SK-N-SH (cell line): ENCODE results near the gene ITCH. TPM values are rescaled to one million over a fixed set of nuclear protein-coding genes. Genes with fewer than 3 reads are reported as not detected.

Source experiments
- CTCF ChIA-PET: fragments of 300-600, 350-600 bp; formaldehyde crosslinking; extraction: SDS; loops from one replicate; lab custom pipeline; 2021; lab: Yijun Ruan, JAX
- POLR2A ChIA-PET: fragments of 350-600 bp; sonication (Branson Sonifier 250); formaldehyde crosslinking; extraction: SDS; loops from one replicate; lab custom pipeline; 2020; ENCODE audit warnings: antibody characterized with exemption, inconsistent platforms; lab: Yijun Ruan, JAX
- DNase-seq: peaks from one replicate; pipeline ENCODE4 v3.0.0; 2012
- H2AFZ ChIP-seq: fragments of 200-600 bp; sonication (generic); 2 replicates; pipeline ENCODE4 v1.8.1; 2016; ENCODE audit warnings: antibody characterized with exemption, mild to moderate bottlenecking, low read depth
- H3F3A ChIP-seq: fragments of 200-600 bp; sonication (generic); replicated peaks from 2 replicates; pipeline ENCODE3; 2016; ENCODE audit warnings: antibody characterized with exemption, mild to moderate bottlenecking; ENCODE audit not compliant: insufficient read depth
- H3K27ac ChIP-seq, 2 experiments: fragments of 200-500 bp in 1 of 2; fragments of 200-600 bp in 1 of 2; sonication (Bioruptor generic) in 1 of 2; sonication (generic), shearing (Covaris generic) in 1 of 2; 2 replicates each; pipeline versions ENCODE4 v1.5.1 to v1.6.1; 2014 to 2016; ENCODE audit warnings: low read depth in 2 of 2, inconsistent platforms in 1 of 2, low read length in 1 of 2, mild to moderate bottlenecking in 1 of 2, mixed read lengths in 1 of 2
- H3K27me3 ChIP-seq: fragments of 200-600 bp; sonication (generic), shearing (Covaris generic); 2 replicates; pipeline ENCODE4 v1.6.1; 2016; ENCODE audit warnings: mixed run types; ENCODE audit not compliant: insufficient read depth
- H3K36me3 ChIP-seq, 2 experiments: fragments of 200-500 bp in 1 of 2; fragments of 200-600 bp in 1 of 2; sonication (Bioruptor generic) in 1 of 2; sonication (generic) in 1 of 2; replicated peaks in 1 of 2; 2 replicates each; pipeline versions ENCODE3 to v1.5.1; 2014 to 2016; ENCODE audit warnings: low read length in 1 of 2, mild to moderate bottlenecking in 1 of 2; ENCODE audit not compliant: insufficient read depth in 2 of 2, control insufficient read depth in 1 of 2
- H3K4me1 ChIP-seq, 2 experiments: fragments of 200-500 bp in 1 of 2; fragments of 200-600 bp in 1 of 2; sonication (Bioruptor generic) in 1 of 2; sonication (generic), shearing (Covaris generic) in 1 of 2; 2 replicates each; pipeline versions ENCODE4 v1.5.1 to v1.6.1; 2014 to 2016; ENCODE audit warnings: low read depth in 1 of 2, low read length in 1 of 2, mixed run types in 1 of 2; ENCODE audit not compliant: insufficient read depth in 2 of 2, control insufficient read depth in 1 of 2
- H3K4me2 ChIP-seq: fragments of 200-600 bp; sonication (generic), shearing (Covaris generic); 2 replicates; pipeline ENCODE4 v1.6.1; 2017; ENCODE audit warnings: mixed run types
- H3K4me3 ChIP-seq, 2 experiments: fragments of 200-500 bp in 1 of 2; fragments of 200-600 bp in 1 of 2; sonication (Bioruptor generic) in 1 of 2; sonication (generic), shearing (Covaris generic) in 1 of 2; 2 replicates each; pipeline versions ENCODE4 v1.5.1 to v1.8.1; 2014 to 2016; ENCODE audit warnings: low read depth in 2 of 2, inconsistent platforms in 1 of 2, low read length in 1 of 2, mild to moderate bottlenecking in 1 of 2, mixed read lengths in 1 of 2, moderate library complexity in 1 of 2
- H3K79me2 ChIP-seq: fragments of 200-600 bp; sonication (generic); 2 replicates; pipeline ENCODE4 v1.8.1; 2017; ENCODE audit warnings: mild to moderate bottlenecking; ENCODE audit not compliant: insufficient read depth
- H3K9ac ChIP-seq: fragments of 200-600 bp; sonication (generic); 2 replicates; pipeline ENCODE4 v1.6.1; 2017; ENCODE audit warnings: mixed run types
- H3K9me2 ChIP-seq: fragments of 200-600 bp; sonication (generic); 2 replicates; pipeline ENCODE4 v1.6.1; 2017; ENCODE audit warnings: mixed run types
- H3K9me3 ChIP-seq: fragments of 200-600 bp; sonication (generic); 2 replicates; pipeline ENCODE4 v1.6.1; 2017; ENCODE audit warnings: mixed run types, mild to moderate bottlenecking, moderate library complexity
- H4K20me1 ChIP-seq: fragments of 200-600 bp; sonication (generic); 2 replicates; pipeline ENCODE4 v1.6.1; 2017; ENCODE audit warnings: mild to moderate bottlenecking, mixed run types; ENCODE audit not compliant: insufficient read depth
- CTCF ChIP-seq: fragments of 200-600 bp; sonication (generic); IDR thresholded peaks from 2 replicates; pipeline ENCODE4 v1.6.1; 2017; ENCODE audit warnings: antibody characterized with exemption, mild to moderate bottlenecking, moderate library complexity
- FOXJ3 ChIP-seq: sonication (generic); formaldehyde crosslinking; IDR thresholded peaks from 2 replicates; pipeline ENCODE4 v1.5.1; 2020; ENCODE audit warnings: mild to moderate bottlenecking, missing genetic modification reagents
- FOXM1 ChIP-seq: IDR thresholded peaks from 2 replicates; pipeline ENCODE4 v1.4.0; 2012; ENCODE audit warnings: low read depth, mild to moderate bottlenecking
- GABPA ChIP-seq: IDR thresholded peaks from 2 replicates; pipeline ENCODE4 v1.4.0; 2012; ENCODE audit warnings: low read depth, mild to moderate bottlenecking
- GATA2 ChIP-seq: sonication (generic); formaldehyde crosslinking; IDR thresholded peaks from 2 replicates; pipeline ENCODE4 v1.5.0; 2020; ENCODE audit warnings: mild to moderate bottlenecking, missing genetic modification reagents
- IRF3 ChIP-seq: fragments of 150-350 bp; IDR thresholded peaks from 2 replicates; pipeline ENCODE4 v1.6.1; 2016; ENCODE audit warnings: mild to moderate bottlenecking, low read depth, low read length
- MAX ChIP-seq: IDR thresholded peaks from 2 replicates; pipeline ENCODE4 v1.4.0; 2012; ENCODE audit warnings: low read depth
- MEF2A ChIP-seq: IDR thresholded peaks from 2 replicates; pipeline ENCODE4 v1.4.0; 2012; ENCODE audit warnings: low read depth, borderline replicate concordance
- PBX3 ChIP-seq: IDR thresholded peaks from 2 replicates; pipeline ENCODE4; 2012
- RAD21 ChIP-seq: IDR thresholded peaks from 2 replicates; pipeline ENCODE4 v1.6.1; 2012; ENCODE audit warnings: mild to moderate bottlenecking, low read length
- RFX5 ChIP-seq: IDR thresholded peaks from 2 replicates; pipeline ENCODE4 v1.6.1; 2012; ENCODE audit warnings: mild to moderate bottlenecking, improper control_type of control experiment, low read length
- SMC3 ChIP-seq: IDR thresholded peaks from 2 replicates; pipeline ENCODE4 v1.6.1; 2012; ENCODE audit warnings: low read depth, low read length, improper control_type of control experiment
- WGBS: methylation state at CpG from one replicate; pipeline ENCODE4 v1.1.6; 2017; ENCODE audit warnings: low lambda C conversion rate; 5-methylcytosine and 5-hydroxymethylcytosine counted together
- polyA plus RNA-seq, 3 experiments: library from polyadenylated mRNA; depleted of rRNA; stranded (reverse); fragments of >200 nt; gene quantifications; 2 replicates each; pipeline ENCODE4 v1.2.3, GENCODE V29; 2012

The ITCH gene
- polyA plus RNA-seq, 1 of the 3 experiments (the other 2 are of a cell fraction), result 3.8 TPM

DNA sequence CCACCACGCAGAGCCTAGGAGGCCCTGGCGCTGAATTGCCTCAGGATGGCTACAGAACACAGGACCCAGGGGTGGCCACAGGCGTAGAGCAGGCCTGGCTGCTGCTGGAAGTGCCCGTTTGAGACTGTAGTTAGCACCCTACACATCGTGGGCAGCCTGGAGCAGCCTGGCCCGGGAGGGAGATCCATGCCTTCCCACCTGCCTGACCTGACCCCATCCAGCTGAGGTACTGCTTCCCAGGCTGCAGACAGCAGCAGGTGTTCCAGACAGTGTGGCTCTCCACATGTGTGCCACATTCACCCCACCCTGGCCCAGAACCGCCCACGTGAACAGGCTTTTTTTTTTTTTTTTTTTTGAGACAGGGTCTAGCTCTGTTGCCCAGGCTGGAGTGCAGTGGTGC is 174.6 kb downstream of the ITCH start (continued):
- no peak for TF ChIP-seq PBX3
- no peak for TF ChIP-seq FOXM1
- no peak for TF ChIP-seq GATA2 (CRISPR knock-in tag)
- TF ChIP-seq IRF3, result no peak
- TF ChIP-seq RFX5, result no peak
- TF ChIP-seq, all 33 proteins: peak for 0

DNA sequence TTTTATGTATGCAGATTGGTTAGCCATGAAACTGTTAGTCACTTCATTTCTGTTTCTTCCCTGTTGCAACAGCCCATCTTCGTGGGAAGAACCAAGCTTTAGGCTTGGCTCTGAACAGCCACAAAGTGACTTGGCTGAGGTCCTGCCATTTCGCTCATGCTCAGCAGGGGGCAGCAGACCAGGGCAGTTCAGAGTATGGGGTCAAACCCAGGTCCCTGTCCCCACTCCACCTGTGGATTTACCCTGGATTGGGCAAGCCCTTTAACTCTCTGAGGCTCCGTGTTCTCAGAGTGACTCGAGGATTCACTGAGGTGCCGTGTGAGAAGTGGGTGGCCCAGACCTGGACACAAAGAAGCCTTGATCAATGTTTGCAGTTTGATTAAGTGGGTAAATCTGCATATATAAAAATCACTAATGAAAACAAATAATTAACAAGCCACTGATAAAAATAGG is 175.6 kb downstream of the ITCH start:
- TF ChIP-seq MEF2A (no peak), FOXJ3 (no peak), SMC3 (peak; percentile 66), MAX (no peak), CTCF (peak; percentile 85), GABPA (no peak), GATA2 (CRISPR knock-in tag) (no peak), RAD21 (peak; percentile 59)
- POLR2A ChIA-PET, result interaction anchor here (0.7 kb wide), 1 partner anchor 22 kb away, joined by 6 read pairs; no protein-coding TSS in a partner anchor
- H4K20me1 ChIP-seq, result peaks cover 6% of the 10 kb centered on the region
- H3K36me3 ChIP-seq, result peaks cover 41 to 71% of the 10 kb centered on the region in 2 experiments
- H3K4me2 ChIP-seq, result no peak overlapping the region
- DNase-seq, result peak; percentile 77
- H2AFZ ChIP-seq, result no peak overlapping the region
- no peaks in the 10 kb centered on the region for H3K9me3 ChIP-seq
- H3K4me3 ChIP-seq, result no peak overlapping the region
- no peaks in the 10 kb centered on the region for H3K9me2 ChIP-seq
- no peaks in the 10 kb centered on the region for H3K27me3 ChIP-seq
- no peak overlapping the region; a peak in 1 of 4 replicates for H3K27ac ChIP-seq
- 61% methylated on average over 5 of the region's 5 CpGs for WGBS
- peaks cover 8% of the 10 kb centered on the region for H3F3A ChIP-seq
- H3K9ac ChIP-seq, result no peak overlapping the region
- H3K4me1 ChIP-seq, result no peaks in the 10 kb centered on the region
- CTCF ChIA-PET, result interaction anchor here (0.6 to 3.6 kb wide), 25 partner anchors 8 to 348 kb away, joined by 3 to 26 read pairs (median 4); partner anchors contain the start of gene MAP1LC3A
- H3K79me2 ChIP-seq, result no peaks in the 10 kb centered on the region; the same call in none of the 2 replicates
